CD1c-positive myeloid dendritic cell (primary cell): ENCODE results near the gene SPIRE1.
A peak's percentile ranks its signal among the peaks of the same experiment; 100 is the strongest.
"Not testable (repeated sequence)": the region's sequence is repeated elsewhere in the genome, so short reads cannot be mapped to it uniquely, and the experiment has no call there.

Experiments
- DNase-seq: peaks from one replicate; pipeline ENCODE4 v3.0.0-alpha.2; 2016; ENCODE audit errors: extremely low spot score

The SPIRE1 gene

GRCh38 chr18:12598181-12598930 lies 59.6 kb downstream of the SPIRE1 start:
- peak; percentile 17 for DNase-seq

DNA sequence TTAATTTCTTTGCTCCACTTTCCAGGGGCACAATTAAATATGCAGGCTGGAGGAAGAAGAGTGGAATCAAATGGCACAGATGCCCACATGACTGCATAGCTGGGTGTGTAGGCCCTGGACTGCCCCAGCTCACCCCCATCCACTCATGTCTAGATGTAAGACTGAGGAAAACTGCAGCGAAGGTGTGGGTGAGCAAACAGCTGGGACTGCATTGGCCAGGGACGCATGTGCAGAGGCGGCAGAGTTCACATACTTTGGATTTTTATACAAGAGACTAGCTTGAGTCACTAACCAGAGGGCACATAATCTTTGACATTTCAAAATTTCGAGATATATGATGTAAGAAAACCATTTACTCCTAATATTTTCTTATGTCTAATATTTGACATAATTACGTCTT lies 60.1 kb downstream of the SPIRE1 start:
- DNase-seq: no peak

- peak; percentile 29 for DNase-seq
These were observed 62.2 kb downstream of the SPIRE1 start for GRCh38 chr18:12595571-12596255.

DNA sequence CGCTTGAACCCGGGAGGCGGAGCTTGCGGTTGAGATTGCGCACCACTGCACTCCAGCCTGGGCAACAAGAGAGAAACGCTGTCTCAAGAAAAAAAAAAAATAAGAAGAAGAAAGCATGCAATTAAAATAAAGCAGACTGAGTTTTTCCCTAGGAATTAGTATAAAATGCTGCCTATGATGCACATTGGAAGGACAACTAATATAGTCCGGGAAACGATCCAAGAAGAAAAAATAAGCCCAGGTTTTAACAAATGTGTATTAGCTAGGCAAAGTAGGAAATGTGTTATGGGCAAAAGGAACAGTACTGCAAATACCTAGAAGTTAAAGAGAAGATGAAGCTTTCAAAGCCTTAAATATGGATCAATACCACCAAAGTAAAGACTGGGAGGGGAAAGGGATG lies 64.0 kb downstream of the SPIRE1 start:
- DNase-seq: no peak

DNA sequence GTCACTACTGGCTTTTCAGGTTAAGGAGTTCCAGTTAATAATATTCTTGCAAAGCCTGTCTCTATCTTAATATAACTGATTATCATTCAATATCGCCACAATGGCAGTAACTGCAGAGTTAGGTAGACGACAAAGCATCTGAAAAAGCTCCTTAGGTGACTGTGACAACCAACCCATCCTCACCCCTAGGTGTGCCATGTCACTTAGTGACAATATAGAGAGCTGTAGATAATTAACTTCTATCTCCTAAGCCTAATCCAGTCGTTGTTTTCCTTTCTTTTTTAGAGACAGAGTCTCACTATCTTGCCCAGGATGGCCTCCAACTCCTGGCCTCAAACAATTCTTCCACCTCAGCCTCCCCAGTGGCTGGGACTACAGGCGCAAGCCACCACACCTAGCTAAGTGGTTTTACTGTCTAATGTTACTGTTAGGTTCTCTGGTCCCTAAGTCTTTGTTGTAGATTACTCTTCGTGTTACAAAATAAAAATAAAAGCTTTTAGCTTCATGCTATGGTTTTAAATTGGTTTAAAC lies 65.2 kb downstream of the SPIRE1 start:
- no peak for DNase-seq

GRCh38 chr18:12589448-12589847 lies 68.5 kb downstream of the SPIRE1 start:
- DNase-seq: no peak

DNA sequence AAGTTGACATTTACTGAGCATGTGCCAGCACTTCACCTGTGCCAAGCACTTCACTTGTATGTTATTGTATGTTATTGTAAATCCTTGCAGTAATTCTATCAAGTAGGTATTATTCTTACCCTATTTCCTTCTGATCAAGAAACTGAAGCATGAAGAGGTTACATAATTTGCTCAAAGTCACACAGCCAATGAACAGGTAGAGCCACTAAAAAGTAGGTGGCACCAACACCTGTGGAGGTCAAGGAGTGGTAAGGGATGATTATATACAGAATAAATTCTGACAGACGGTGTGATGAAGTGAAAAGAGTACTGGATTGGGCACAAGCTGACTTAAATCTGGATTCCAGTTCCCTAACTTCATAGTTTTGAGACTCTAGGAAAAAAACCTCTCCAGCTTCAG lies 71.0 kb downstream of the SPIRE1 start:
- no peak for DNase-seq

DNA sequence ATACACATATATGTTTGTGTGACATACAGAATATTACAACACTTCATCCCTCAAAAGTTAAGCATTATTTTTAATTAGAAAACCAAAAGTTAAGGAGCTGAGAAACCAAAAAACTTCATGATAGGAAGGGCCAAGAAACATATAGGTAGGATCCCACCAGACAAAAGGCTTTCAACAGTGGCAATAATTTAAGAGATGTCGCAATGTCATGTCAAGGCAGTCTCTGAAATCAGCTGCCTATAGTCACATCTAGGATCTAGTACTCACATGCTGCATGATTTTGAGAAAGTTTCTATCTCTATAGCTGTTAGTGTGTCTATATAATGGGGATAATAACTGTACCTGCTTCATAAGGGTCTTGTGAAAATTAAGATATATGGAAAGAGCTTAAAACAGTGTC lies 72.7 kb downstream of the SPIRE1 start:
- no peak for DNase-seq

- DNase-seq: no peak
These were observed 77.1 kb downstream of the SPIRE1 start for GRCh38 chr18:12580630-12581342.

DNA sequence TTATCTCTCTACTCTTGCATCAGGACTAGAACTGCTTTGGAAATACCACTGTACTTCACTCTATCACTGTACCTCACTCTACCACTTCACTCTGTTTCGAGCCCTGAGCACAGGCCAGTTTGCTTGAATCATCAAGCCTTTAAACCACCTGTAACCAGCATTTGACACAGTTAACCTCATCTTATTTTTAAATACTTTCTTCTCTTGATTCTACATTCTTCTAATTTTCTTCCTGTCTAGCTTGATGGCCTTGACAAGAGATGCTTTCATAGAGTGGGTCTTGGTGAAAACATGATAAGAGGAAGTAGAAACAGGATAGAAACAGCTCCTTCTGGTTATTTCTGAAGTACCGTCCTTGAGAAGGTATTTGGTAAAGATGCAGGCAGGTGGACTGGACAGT lies 78.1 kb downstream of the SPIRE1 start:
- DNase-seq: no peak

- DNase-seq: no peak
These were observed 80.1 kb downstream of the SPIRE1 start for GRCh38 chr18:12577848-12578247.

DNA sequence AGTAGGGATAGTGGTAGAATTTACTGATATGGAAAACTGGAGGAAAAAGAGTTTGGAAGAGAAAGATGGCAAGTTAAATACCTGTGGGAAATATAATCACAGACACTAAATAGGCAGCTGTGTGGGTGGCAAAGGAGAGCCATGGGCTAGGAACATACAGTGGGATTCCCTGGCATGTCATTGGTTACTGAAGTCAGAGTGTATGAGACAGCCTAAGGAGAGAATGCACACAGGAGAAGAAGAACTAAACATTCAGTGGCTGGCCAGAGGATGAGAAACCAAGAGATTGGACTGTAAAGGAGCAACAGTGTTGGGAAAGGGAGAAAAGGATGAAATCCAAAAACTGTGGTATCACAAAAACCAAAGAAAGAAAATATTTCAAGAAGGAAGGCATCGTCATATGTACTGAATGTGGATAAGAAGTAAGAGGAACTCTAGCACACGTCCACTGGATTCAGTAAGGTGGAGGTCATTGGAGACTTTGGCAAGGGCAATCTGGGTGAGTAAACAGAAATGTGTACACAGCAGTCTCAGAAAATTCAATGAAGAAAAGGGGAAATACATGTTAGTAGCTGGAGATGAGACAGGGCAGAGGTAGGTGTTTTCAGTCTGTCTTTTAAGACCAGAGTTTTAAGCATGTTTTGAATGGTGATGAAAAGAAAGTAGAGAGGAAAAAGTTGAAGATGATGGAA lies 83.3 kb downstream of the SPIRE1 start:
- DNase-seq: no peak

DNA sequence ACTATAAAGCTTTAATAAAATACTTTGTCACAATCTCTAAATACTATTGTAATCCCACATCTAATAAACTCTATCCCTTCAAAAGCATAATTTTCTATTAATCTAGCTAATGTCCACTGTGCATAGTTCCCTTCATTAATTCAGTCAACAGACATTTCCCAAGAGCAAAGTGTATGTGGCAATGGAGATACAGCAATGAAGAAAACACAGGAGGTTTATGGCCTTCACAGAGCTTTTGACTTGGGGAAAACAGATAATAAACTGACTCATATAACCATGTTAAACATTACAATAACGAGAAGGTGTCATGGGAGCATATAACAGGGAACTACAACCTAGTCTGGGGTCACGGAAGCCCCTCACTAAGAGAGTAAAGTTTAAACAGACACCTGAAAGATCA lies 86.3 kb downstream of the SPIRE1 start:
- DNase-seq: no peak

DNA sequence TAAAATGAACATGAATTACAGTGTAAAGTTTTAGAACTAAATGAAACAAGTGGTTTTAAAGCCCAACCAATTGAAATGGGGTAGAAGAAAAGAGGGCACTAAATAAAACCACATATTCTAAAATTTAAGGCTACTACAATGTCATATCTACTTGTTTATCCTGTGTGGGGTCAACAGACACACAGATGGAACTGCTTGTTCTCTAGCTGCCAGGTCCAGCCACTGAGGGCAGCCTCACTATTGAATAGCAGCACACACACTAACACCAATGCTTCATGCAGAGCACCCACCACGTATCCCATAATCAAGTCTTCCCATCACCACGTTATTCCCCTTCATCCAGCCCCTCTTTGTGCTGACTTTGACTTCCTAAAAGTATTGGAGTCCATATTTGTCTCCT lies 88.1 kb downstream of the SPIRE1 start:
- DNase-seq: no peak

GRCh38 chr18:12567849-12568248 lies 90.1 kb downstream of the SPIRE1 start:
- no peak for DNase-seq

DNA sequence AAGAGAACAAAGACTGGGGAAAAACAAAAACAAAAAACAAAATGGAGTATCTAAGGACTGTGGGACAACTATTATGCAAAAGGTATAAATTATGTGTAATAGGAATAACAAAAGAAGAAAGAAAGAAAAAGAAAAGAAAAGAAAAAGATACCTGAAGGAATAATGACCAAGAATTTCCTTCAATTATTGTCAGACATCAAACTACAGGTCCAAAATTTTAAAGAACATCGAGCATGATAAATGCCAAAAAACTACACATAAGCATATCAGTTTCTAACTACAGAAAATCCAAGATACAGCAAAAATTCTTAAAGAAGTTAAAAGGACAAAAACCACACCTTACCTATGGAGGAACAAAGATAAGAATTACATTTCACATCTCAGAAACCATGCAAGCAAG lies 93.0 kb downstream of the SPIRE1 start:
- no peak for DNase-seq

DNA sequence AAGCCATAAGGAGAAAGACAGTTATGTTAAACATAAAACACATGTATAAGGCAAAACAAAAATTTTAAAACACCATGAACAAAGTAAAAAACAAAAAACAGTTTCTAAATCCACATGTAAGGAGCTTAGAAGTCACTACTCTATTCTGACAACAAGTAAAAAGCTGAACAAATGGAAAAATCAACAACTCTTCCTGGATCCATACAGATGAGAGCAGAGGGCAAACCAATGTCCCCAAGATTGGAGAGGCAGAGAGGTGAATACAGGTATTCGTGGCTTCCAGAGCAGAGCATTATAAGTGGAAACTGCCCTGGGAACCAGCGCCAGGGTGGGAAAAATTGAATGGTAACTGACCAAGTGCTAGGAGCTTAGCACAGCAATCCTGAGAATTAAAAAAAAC lies 93.5 kb downstream of the SPIRE1 start:
- DNase-seq: no peak

DNA sequence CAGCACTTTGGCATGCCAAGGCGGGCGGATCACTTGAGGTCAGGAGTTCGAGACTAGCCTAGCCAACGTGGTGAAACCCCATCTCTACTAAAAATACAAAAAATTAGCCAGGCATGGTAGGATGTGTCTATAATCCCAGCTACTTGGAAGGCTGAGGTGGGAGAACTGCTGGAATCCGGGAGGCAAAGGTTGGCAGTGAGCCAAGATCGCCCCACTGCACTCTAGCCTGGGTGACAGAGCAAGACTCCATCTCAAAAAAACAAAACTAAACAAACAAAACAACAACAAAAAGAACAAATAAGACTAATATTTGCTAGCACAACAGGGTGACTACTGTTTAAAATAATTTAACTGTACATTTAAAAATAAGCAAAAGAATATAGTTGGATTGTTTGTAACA lies 97.3 kb downstream of the SPIRE1 start:
- DNase-seq: not testable (repeated sequence)

DNA sequence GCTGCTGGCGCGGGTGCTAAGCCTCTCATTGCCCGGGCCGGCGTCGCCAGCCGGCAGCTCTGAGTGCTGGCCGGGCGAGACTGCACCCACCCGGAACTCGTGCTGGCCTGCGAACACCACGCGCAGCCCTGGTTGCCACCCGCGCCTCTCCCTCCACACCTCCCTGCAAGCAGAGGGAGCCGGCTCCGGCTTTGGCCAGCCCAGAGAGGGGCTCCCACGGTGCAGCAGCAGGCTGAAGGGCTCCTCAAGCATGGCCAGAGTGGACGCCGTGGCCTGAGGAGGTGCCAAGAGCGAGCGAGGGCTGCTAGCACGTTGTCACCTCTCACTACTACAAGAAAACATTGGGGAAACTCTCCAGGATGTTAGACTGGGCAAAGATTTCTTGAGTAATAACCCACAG lies 98.6 kb downstream of the SPIRE1 start:
- no peak for DNase-seq

GRCh38 chr18:12556946-12557806 lies 100.7 kb downstream of the SPIRE1 start:
- no peak for DNase-seq

DNA sequence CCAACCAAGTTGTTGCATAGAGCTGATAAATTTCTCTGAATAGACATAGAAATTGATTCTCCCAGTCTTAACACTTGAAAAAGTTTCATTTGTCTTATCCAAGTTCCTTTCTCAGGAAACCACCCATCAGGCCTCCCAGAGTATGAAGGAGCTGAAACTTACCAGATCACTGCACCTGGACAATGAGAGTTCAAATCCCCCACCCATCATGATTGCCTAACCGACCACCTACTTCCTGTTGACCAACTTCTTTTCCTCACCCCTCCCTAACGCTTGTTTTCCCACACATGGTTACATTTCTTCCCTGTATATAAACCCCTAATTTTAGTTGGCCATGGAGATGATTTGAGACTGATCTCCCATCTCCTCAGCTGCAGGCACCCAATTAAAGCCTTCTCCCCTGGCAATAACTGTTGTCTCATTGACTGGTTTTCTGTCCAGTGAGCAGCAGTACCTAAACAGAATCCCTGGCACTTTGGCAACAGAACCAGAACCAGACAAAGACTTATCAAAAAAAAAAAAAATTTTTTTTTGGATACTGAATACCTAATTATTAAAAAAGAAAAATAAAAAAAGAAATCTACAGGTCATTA lies 103.0 kb downstream of the SPIRE1 start:
- no peak for DNase-seq
